GM21390 (cell line): Measurements from ENCODE around the gene BPIFB2.
"Not testable (repeated sequence)": the region's sequence is repeated elsewhere in the genome, so short reads cannot be mapped to it uniquely, and the experiment has no call there.

Experiments
- ATAC-seq: cut with Tn5 transposase; IDR thresholded peaks from one replicate; pipeline ENCODE4 v1.9.1; 2021; ENCODE audit not compliant: unreplicated experiment

Gene BPIFB2

DNA sequence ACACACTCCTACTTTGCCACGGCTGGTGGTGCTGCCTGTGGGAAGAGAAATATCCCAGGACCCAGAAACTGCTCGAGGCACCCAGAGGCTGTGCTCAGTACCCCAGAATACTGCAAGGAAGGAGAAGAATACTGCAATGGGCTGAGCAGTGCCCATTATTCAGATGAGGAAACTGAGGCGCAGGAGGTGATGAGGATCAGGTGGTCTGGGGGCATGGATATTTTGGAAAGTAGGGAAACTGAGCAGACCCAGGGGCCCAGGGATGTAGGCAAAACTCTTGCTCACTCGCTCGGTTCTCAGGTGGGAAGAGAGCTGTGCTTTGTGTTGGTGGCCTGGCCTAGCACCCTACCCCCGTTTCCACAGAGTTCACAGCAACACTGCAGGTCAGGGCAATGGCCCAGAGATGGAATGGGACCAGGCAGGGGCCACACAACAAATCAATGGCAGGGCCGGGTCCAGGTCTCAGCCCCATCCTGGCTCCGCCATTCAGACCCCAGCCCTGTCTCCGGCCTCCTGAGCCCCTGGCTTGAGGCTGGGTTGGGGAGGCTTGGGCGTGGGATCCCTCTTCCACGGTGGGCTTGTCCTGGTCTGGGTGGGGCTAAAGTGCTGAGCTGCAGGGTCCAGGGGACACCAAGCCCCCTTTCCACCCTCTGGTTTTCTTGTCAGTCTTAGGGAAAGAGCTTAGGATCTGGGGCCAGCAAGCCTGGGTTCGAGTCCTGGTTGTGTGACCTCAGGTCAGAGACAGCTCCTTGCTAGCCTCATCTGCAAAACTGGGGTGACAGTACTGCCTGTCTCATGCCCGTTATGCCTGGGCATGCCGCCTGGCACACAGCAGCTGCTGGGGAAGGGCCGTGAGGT is 37.2 kb upstream of the BPIFB2 start:
- no peak for ATAC-seq

DNA sequence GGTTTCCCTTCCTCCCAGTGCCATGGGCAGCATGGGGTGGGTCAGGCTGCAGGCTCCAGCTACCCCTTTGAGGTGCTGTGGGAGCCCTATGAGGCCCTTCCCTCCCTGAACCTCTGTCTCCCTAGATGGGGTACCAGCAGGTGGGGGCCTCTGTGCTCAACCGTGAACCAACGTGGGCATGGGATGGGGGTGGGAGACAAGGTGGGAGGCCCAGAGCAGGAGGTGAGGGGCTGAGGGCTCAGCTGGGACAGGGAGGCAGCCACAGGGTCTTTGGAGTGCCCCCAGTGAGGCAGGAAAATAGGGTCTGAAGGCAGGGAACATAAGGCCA is 36.6 kb upstream of the BPIFB2 start:
- ATAC-seq: no peak

DNA sequence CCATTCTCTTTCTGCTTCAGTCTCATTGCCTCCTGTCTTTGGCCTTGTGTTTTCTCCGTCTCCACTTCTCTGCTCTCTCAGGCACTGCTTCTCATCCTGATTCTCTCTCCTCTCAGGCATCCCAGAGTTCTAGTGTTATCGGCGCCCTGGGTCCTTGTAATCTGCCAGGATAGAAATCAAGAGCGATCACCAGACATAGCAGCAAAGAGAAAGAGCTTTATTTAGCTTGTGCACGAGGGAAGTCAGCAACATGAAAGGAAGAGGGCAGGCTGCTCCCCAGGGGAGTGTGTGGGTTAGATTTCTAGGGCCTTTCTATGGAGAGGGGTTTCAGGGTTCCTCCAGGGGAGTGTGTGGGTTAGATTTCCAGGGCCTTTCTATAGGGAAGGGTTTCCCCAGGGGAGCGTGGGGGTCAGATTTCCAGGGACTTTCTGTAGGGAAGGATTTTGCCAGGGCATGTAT is 35.8 kb upstream of the BPIFB2 start:
- ATAC-seq: peak; percentile 20

DNA sequence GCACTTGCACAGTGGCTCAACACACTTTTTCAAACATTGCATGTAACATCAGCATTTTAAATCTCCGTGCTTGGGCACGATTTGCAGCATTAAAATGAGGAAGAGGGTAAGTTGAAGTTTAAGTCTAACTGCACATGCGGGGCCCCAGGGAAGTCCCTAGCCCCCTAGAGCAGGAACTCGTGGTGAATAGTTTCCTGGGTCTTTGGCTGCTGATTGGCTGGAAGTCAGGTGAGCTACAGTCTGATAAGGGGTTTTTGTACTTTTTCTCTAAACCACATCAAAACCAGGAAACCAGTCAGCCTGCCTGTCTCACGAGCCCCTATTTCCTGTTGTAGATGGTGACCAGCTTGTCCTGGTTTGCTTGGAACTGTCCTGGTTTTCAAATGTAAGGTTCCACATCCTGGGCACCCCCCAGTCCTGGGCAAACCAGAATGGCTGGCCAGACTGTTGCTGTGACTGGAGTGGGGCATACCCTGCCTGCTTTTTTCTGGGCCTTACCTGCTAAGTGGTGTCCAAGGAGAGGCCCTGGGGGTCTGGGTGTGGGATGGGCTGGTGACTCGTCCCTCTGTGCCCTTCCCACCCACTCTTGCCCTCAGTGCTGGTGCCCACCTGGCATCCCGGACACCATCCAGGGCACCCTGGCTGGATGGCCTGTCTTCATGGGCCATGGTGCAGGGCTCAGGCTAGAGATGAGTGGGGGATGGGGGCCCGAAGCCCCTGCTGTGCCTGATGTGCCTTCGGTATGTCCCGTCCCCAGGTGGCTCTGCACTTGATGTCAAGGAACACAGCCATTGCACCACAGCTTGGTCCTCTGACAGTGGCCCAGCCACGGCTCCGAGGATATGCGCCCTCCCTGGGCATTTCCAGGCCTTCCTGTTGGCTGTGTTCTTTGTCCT is 35.1 kb upstream of the BPIFB2 start:
- ATAC-seq: peak; percentile 78

DNA sequence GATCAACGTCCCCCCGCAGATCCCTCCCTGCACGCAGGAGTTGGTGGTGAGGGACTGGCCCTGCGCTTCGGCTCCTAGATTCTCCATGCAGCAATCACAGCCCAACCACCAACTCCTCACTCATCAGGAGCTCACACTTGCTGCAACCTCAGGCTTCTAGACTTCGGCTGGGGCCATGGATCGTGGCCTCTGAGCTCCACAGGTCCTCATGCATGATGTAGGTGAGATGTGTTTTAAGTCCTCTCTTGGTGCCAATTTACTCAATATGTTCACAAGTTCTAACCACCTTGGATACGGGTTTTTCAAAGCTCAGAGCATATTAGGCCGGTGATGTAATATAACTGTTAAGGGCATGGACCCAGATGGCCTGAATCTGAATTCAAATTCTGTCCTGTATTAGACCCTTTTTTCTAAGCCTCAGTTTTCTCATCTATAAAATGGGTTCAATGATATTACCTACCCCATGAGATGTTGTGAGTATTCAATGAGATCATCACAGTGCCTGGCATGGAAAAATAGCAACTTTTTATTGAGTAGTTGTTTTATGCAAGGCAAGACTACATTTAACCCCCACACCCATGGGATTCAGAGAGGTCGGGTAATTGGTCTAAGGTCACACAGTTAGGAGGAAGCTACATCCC is 34.3 kb upstream of the BPIFB2 start:
- ATAC-seq: no peak

DNA sequence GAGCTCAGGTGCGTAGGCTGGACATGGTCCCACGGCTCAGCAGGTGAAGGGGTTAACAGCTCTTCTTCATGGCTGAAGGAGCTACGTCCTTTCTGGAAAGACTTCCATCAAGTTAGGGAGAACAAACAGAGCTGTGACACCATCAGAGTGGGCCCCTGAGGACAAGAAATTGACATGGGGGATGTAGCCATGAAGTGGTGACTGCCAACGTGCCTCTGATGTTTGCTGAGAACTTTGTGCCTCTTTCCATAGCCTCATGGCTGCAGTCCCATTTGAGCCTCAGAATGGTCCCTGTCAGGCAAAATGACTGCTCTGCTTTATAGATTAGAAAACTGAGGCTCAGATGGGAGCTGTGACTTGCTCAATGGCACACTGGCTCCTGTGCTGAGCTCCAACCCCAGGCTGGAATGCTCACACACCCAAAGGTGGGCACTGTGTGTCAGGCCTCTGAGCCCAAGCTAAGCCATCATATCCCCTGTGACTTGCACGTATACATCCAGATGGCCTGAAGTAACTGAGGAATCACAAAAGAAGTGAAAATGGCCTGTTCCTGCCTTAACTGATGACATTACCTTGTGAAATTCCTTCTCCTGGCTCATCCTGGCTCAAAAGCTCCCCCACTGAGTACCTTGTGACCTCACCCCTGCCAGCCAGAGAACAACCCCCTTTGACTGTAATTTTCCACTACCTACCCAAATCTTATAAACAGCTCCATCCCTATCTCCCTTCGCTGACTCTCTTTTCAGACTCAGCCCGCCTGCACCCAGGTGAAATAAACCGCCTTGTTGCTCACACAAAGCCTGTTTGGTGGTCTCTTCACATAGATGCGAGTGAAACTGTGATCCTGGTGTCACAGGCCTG is 33.1 kb upstream of the BPIFB2 start:
- not testable (repeated sequence) for ATAC-seq

DNA sequence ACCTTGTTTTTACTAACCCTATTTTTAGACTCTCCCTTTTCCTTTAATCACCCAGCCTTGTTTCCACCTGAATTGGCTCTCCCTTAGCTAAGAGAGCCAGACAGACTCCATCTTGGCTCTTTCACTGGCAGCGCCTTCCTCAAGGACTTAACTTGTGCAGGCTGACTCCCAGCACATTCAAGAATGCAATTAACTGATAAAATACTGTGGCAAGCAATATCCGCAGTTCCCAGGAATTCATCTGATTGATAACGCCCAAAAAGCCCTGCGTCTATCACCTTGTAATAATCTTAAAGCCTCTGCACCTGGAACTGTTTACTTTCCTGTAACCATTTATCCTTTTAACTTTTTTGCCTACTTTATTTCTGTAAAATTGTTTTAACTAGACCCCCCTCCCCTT is 32.4 kb upstream of the BPIFB2 start:
- not testable (repeated sequence) for ATAC-seq

DNA sequence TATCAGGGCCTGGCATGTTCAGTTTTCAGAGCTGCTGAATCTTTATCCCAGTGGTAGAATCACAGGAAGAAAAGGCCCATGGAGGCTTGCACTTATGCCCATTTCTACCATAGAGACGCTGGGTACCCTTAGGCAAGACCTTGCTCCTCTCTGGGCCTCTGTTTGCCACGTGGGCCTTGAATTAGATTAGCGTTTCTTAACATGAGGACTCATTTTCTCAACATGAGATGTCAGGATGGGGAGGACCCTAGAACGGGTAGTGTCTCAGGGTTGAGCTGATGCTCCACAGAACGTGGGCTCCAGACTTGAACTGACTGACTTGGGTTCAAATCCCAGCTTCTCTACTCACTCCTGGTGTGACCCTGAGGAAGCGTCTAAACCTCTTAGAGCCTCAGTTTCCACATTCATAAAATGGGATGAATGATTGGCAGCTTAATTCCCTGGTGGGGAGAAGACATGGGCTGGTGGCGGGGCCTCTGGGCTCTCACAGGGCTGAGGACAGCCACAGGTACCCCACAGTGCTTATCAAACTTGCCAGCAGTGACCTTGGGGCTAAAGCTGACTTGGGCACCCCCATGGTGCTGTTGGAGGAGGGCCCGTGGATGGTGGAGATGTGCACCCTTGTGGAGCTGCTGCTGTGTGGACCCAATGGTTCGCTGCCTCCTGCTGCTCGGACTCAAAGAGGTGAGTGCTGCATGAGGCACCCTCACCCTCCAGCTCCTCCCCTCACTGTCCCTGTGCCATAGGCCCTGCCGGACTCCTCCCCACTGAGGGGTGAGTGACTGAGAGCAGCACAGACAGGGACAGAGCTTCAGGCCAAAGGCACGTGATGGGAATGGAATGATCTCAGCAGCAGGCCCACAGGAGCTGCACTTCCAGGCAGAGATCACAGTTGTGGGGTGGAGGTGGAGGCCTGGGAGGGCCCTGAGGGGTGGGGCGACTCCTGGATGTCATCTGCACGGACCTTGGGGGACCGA is 31.5 kb upstream of the BPIFB2 start:
- ATAC-seq: no peak

DNA sequence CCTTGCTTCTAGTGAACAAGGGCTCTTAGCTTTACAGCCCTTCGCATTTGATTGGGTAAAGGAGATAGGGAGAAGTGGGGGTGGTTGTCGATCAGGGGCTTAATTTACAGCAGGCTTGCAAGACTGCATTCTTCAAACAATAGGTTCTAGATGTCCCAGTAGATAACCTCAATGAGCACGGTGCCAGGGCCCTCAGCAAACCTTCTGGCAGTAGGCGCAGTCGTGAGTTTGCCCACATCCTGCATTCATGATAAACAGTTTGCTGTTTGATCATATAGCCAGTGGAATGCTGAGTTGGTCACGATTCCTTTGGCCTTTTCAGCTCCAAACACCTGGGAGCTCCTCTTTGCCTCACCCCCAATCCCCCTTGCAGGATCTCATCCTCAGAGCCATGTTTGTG is 30.8 kb upstream of the BPIFB2 start:
- ATAC-seq: no peak

DNA sequence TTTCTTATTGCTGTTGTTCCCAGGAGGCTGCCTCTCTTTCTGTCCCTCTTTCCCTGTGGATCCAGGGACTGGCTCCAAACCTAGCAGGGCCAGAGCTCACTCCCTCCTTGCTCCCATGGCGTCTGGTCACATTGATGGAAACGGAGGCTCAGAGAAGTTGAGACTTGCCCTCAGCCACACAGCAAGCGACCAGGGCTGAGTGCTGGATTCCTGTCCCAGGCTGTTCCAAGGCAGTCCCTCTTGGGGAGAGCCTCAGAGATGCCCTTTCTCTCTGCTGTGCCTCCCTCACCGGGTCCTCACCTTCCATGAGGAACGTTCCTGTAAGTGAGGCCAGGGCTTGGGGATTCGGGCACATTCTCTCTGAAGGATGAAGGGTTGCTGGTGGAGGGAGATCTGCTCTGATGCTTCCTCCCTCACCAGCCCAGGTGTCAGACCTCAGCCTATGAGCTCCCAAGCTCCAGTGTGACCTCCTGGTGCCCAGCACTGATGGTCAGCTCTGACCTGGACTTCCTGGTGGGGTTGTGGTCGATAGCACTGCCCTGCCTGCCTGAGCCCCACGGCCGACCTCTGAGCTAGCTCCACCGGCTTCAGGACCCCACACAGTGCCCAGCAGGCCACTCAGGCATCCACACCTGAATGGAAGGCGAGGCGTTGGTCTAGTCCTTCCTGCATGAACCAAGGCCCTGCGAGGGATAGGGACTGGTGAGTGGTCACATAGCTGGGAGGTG is 30.1 kb upstream of the BPIFB2 start:
- ATAC-seq: no peak

DNA sequence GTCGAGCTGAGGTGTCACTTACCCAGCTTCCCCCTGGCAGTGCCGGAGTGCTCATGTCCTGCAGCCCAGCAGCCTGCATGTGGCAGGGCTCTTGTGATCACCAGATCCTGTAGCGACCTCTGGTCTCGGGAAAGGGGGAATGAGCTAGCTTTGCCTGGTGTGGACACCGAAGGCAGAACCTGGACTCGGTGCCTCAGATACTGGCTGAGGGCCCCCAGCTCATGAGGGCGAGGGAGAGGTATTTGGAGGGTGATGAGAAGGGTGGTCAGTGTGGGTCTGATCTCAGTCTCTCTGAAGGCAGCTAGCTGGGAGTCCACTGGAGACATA is 29.5 kb upstream of the BPIFB2 start:
- ATAC-seq: no peak

DNA sequence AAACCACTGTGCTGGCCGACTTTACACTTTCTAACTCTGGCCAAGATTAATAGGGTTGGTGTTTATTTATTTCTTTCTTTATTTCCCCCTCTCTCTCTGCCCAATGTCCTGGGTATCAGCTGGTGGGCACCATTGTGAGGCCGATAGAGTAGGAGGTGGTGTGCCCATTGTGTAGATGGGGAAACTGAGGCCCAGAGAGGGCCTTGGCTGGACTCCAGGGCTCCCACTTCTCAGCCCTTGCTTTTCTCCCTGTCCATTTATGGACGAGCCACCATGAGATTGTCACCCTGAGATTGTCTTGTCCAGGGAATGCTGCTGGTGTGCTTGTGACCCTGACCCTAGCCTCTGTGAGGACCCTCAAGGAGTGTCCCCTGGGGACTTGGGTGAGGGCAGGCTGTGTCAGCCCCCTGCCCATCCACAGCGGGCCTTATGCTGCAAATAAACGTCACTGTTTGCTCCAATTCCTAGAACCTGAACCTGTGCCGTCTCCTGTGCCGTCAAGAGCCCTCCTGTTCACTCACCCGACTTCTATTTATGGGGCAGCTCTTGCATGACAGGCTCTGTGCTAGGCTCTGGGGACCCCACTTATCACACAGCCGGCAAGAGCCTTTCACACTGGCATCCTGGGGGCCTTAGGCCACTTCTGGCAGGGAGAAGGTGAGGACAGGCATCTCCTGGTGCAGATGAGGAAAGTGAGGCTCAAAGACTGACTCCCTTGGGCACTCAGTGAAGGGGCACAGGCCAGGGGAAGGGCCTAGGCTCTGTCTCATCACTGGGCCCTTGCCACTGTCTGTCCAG is 28.1 kb upstream of the BPIFB2 start:
- ATAC-seq: no peak

DNA sequence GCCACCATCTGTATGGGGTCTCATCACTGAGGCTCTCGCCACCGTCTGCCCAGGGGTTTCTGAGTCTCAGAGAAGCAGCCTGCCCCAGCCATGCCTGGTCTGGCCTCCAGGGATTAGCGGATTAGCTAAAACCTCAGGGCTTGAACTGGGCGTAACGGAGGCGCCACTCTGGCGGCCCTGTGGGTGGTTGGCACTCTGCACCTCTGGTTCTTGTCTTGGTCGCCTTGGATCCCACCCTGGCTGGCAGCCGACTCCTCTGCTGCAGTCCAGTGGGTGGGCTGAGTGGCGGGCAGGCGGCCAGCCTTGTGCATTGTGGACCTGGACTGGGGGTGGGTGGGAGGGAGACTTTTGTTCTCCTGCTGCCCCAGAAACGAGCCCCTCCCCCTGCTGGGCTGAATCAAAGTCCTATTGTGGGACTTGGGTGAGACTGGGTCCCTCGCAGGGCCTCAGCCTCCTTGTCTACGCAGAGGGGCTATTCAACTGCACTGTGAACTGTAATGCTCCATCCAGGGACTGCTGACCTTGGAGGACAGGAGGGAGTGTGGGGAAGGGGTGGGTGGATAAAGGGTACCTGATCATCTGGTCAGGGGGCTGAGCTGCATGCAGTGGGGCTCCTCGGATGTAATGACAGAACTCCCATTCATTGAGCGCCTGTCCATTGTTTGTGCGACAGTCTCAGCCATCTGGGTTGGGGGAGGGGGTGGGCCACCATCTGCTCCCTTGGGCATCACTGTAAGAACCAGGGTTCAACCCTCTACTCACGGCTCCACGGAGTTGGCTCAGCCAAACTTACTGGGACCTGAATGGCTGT is 27.2 kb upstream of the BPIFB2 start:
- ATAC-seq: no peak

DNA sequence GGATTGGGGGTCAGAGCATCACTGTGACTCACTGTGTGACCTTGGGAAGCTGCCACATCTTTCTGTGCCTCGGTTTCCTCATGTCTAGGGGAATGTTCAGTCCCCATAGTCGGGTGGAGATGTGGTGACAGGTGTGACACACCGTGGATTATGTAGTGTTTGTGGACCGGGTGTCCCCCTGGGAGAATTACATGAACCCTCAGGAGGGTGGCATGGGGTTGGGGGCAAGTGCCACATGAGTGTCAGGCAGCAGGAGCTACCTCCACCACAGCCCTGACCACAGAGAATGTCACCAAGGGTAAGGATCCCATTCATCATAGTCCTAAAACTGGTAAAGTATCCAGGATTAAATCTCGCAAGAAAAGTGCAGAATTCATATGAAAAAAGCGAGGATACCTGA is 26.5 kb upstream of the BPIFB2 start:
- ATAC-seq: no peak

DNA sequence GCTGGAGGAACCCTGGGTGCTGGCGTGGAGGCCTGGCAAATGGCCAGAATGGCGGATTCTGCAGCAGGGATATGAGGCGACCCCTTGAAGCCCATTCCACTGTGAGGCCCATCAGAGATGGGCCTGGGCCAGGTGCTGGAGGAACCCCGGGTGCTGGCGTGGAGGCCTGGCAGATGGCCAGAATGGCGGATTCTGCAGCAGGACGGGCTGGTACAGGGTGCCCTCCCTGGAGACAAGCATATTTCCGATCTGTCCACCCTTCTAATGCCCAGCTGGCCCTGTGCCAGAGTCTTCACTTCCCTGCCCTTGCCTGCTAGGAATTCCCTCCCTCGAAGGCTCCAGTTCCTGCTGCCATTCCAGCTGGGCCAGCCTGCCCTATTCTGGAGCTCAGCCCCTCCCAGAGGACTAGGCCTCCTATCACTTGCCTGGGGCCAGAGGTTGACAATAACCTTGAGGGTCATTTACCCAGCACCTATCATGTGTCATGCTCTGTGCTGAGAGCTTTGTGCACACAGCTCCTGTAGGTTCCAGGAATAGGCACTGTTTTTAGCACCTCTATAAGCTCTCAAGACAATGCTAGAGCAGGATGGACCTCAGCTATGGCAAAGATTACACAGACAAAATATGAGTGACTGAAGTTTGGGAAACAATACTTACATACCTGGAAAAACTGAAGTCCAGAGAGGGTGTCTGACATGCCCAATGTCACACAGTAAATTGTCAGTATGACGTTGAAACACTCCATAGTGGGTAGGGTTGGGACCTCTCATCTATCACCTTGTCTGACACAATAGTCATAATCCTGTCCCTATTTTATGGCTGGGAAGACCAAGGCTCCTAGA is 24.7 kb upstream of the BPIFB2 start:
- no peak for ATAC-seq

DNA sequence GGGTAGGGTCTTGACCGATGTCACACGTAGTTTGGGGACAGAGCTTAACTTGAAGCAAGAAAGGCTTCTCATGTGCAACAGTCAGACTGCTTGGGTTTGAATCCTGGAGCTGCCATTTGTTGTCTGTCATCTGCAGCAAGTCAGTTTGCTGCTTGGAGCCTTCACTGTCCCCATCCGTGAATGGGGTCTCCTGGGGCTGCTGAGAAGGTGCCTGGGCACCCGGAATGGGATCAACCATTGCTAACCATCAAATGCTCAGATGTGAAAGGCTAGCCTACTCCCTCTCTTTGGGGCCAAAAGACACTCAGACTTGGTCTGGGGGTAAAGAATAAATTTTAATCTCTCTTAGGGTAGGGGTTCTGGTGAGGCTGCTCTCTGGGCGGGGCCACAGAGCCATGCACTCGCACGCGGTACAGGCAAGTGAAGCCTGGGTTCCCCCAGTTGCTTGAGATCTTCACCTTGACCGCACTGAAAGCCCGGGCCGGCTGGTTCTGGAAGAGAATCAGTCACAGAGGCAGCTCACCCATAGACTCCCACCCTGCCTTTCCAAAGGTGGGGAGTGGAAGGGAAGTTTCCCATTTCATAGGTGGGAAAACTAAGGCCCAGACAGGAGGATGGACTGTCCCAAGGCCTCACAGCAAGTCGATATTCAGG is 23.9 kb upstream of the BPIFB2 start:
- no peak for ATAC-seq
